ENCODE measurements around the gene ARL2BP. TPM values are rescaled to one million over a fixed set of nuclear protein-coding genes. Genes with fewer than 3 reads are reported as not detected.
"Not testable (repeated sequence)": the region's sequence is repeated elsewhere in the genome, so short reads cannot be mapped to it uniquely, and the experiment has no call there.

Gene ARL2BP
- total RNA-seq, 1 experiment from 2014 or later: 32.6 TPM

- peak overlapping the region; percentile 32 for H3K4me3 Mint-ChIP-seq (ENCODE audit: low read depth, unreplicated experiment)
- H3K27me3 Mint-ChIP-seq (ENCODE audit: unreplicated experiment): no peaks in the 10 kb centered on the region
- no TSS peak for BruUV-seq (replicated peaks)
- intact Hi-C loops (cut with micrococcal nuclease; ENCODE audit: unreplicated experiment): no loop called here
- CTCF ChIA-PET: interaction anchor here (1.7 kb wide), 1 partner anchor 15 kb away, joined by 3 read pairs; no protein-coding TSS in a partner anchor
- peak; percentile 52 for DNase-seq
- H3K4me1 Mint-ChIP-seq (ENCODE audit: low read depth, unreplicated experiment): peaks cover 67% of the 10 kb centered on the region
- no peaks in the 10 kb centered on the region for H3K9me3 Mint-ChIP-seq (ENCODE audit: low read depth, unreplicated experiment)
- TF ChIP-seq, protein P1, sequence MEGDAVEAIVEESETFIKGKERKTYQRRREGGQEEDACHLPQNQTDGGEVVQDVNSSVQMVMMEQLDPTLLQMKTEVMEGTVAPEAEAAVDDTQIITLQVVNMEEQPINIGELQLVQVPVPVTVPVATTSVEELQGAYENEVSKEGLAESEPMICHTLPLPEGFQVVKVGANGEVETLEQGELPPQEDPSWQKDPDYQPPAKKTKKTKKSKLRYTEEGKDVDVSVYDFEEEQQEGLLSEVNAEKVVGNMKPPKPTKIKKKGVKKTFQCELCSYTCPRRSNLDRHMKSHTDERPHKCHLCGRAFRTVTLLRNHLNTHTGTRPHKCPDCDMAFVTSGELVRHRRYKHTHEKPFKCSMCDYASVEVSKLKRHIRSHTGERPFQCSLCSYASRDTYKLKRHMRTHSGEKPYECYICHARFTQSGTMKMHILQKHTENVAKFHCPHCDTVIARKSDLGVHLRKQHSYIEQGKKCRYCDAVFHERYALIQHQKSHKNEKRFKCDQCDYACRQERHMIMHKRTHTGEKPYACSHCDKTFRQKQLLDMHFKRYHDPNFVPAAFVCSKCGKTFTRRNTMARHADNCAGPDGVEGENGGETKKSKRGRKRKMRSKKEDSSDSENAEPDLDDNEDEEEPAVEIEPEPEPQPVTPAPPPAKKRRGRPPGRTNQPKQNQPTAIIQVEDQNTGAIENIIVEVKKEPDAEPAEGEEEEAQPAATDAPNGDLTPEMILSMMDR (IDR thresholded peaks at IDR 0.05; ENCODE audit: unreplicated experiment): no peak
- H3K27ac Mint-ChIP-seq (ENCODE audit: unreplicated experiment): peak overlapping the region; percentile 62
- peaks cover 23% of the 10 kb centered on the region for H3K36me3 Mint-ChIP-seq (ENCODE audit: insufficient read depth, unreplicated experiment)
These were observed 19.9 kb downstream of the ARL2BP start for GRCh38 chr16:57264950-57265371.

DNA sequence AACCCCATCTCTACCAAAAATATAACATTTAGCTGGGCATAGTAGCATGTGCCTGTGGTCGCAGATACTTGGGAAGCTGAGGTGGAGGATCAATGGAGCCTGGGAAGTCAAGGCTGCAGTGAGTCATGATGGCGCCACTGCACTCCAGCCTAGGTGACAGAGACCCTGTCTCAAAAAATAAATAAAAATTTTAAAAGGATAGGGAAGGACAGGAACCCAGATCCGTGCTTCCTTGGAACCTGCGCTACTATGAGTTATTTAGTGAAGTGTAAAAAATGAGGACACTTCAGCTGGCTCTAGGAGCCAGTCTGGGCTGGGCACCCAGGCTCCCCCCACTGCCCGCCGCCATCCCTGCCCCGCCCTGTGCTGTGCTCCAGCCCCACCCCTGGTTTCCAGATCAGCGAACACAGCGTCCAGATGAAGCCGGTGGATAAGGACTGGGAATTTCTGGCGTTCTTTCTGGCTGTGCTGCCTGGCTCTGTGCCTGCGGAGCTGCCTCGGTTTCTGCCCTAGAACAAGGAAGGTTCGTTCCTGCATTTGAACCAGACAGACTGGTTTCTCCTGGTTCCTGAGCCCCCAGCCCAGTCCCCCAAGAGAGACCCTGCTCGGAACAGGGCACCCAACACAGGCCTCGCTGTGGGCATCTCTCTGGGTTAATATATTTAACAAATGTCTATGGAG lies 20.9 kb downstream of the ARL2BP start:
- Mint-ChIP-seq H3K27ac (ENCODE audit: unreplicated experiment) (peak overlapping the region; percentile 62), H3K36me3 (ENCODE audit: insufficient read depth, unreplicated experiment) (peaks cover 19% of the 10 kb centered on the region), H3K4me1 (ENCODE audit: low read depth, unreplicated experiment) (peaks cover 57% of the 10 kb centered on the region), H3K9me3 (ENCODE audit: low read depth, unreplicated experiment) (no peaks in the 10 kb centered on the region), H3K4me3 (ENCODE audit: low read depth, unreplicated experiment) (peak overlapping the region; percentile 32), H3K27me3 (ENCODE audit: unreplicated experiment) (no peaks in the 10 kb centered on the region)
- DNase-seq: peak; percentile 65
- intact Hi-C loops (cut with micrococcal nuclease; ENCODE audit: unreplicated experiment): no loop called here
- CTCF ChIA-PET: interaction anchor here (0.7 to 1.7 kb wide), 5 partner anchors 14 to 1325 kb away, joined by 3 to 8 read pairs (median 4); no protein-coding TSS in a partner anchor
- BruUV-seq (replicated peaks): no TSS peak
- TF ChIP-seq, protein P1 (IDR thresholded peaks at IDR 0.05; ENCODE audit: unreplicated experiment): no peak

- peaks cover 50% of the 10 kb centered on the region for H3K4me1 Mint-ChIP-seq (ENCODE audit: low read depth, unreplicated experiment)
- no peaks in the 10 kb centered on the region for H3K9me3 Mint-ChIP-seq (ENCODE audit: low read depth, unreplicated experiment)
- no peaks in the 10 kb centered on the region for H3K27me3 Mint-ChIP-seq (ENCODE audit: unreplicated experiment)
- TSS peak; percentile 84 for BruUV-seq (replicated peaks)
- H3K4me3 Mint-ChIP-seq (ENCODE audit: low read depth, unreplicated experiment): peak overlapping the region; percentile 32
- peak; percentile 25 for DNase-seq
- H3K36me3 Mint-ChIP-seq (ENCODE audit: insufficient read depth, unreplicated experiment): peaks cover 19% of the 10 kb centered on the region
- intact Hi-C loops (cut with micrococcal nuclease; ENCODE audit: unreplicated experiment): no loop called here
- CTCF ChIA-PET: interaction anchor here (0.7 to 1.7 kb wide), 5 partner anchors 13 to 1324 kb away, joined by 3 to 8 read pairs (median 4); no protein-coding TSS in a partner anchor
- TF ChIP-seq, protein P1 (IDR thresholded peaks at IDR 0.05; ENCODE audit: unreplicated experiment): no peak
- H3K27ac Mint-ChIP-seq (ENCODE audit: unreplicated experiment): peak overlapping the region; percentile 46
These were observed 21.6 kb downstream of the ARL2BP start for GRCh38 chr16:57266531-57267260.

DNA sequence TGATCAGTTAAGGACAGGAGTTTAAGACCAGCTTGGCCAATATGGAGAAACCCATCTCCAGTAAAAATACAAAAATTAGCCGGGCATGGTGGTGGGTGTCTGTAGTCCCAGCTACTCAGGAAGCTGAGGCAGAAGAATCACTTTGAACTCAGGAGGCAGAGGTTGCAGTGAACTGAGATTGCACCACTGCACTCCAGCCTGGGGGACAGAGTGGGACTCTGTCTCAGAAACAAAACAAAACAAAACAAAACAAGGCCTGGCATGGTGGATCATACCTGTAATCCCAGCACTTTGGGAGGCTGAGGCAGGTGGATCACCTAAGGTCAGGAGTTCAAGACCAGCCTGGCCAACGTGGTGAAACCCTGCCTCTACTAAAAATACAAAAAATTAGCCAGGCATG lies 22.3 kb downstream of the ARL2BP start:
- H3K9me3 Mint-ChIP-seq (ENCODE audit: low read depth, unreplicated experiment); intact Hi-C loops (cut with micrococcal nuclease; ENCODE audit: unreplicated experiment); H3K27ac Mint-ChIP-seq (ENCODE audit: unreplicated experiment); H3K27me3 Mint-ChIP-seq (ENCODE audit: unreplicated experiment); BruUV-seq (replicated peaks); H3K4me3 Mint-ChIP-seq (ENCODE audit: low read depth, unreplicated experiment); DNase-seq: not testable (repeated sequence)
- CTCF ChIA-PET: interaction anchor here (1.7 kb wide), 1 partner anchor 15 kb away, joined by 5 read pairs; no protein-coding TSS in a partner anchor
- peaks cover 46% of the 10 kb centered on the region for H3K4me1 Mint-ChIP-seq (ENCODE audit: low read depth, unreplicated experiment)
- H3K36me3 Mint-ChIP-seq (ENCODE audit: insufficient read depth, unreplicated experiment): peaks cover 19% of the 10 kb centered on the region

Measured in Calu3 (cell line).